ENCODE results near the gene SLC51A. TPM values are rescaled to one million over a fixed set of nuclear protein-coding genes. Genes with fewer than 3 reads are reported as not detected.
"Not testable (repeated sequence)": the region's sequence is repeated elsewhere in the genome, so short reads cannot be mapped to it uniquely, and the experiment has no call there.

The SLC51A gene
- polyA plus RNA-seq, 10 donors: 5.1 to 9.5 (median 7.1) TPM

DNA sequence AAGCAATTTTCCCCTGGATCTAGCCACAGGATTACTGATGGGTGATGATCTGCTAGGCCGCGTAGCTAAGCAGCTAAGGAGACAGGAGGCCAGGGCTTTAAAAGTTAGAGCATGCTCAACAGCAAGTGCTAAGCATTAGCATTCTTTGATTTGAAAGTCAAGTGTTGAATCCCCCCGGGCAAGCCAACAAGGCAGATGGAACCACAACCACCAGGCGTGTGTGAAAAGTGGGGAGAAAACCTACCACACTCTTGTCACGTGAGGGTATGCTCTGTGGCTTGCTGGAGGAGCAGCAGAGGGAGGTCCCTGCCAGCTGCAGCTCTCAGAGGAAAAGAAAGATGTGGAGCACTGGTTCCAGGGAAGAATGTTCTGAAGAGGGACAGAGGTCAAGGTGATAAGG lies 20.9 kb downstream of the SLC51A start:
- no peak for DNase-seq

DNA sequence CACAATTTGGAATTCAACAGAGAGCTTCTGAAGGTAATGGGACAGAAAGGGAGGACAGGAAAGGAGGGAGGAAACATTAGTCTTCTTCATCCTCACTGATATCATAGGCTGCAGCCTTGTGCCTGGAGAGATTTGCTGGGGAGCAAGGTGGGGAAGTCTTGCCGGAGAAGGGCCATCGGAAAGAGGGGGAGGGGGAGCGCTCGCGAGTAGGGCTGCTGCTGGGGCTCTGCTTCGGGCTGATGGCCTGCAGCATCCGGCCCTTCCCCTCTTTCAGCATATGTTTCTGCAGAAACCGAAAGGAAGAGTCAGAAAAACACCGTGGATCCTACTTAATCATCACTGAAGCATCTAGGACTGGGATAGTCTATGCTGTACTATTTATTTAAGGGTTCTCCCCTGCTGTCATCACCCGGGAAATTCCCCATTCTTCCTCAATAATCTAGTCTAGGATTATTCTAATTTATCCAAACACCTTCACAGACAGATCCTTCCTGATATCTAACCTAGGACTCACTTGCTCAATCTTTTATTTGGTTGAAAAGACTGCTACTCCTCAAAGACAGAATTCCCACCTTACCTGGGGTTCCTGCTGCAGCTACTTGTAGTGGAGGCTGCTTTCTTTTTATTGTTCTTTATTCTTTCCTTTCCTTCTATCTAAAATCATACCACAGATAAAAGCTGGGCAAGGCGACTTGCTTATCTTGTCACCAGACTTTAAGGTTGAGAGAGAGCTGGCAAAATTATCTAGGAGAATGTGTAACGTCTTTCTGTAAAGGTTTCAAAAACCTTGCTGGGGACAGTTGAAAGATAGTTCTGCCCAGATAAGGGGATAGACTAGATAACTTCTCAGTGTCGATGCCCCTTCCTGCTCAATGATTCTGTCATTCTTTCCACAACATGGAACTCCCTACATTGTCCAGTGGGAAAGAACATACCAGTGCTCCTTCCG lies 22.6 kb downstream of the SLC51A start:
- DNase-seq: no peak

DNA sequence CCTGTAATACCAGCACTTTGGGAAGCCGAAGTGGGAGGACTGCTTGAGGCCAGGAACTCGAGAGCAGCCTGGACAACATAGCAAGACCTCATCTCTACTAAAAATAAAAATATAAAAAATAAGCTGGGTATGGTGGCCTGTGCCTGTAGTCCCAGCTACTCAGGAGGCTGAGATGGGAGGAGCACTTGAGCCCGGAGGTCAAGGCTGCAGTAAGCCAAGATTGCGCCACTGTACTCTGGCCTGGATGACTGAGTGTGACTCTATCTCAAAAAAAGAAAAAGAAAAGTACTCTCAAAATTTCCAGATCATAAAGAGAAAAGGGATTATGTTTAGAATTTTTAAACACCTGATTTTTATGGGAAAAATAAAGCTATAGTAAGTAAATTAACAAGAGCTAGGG lies 24.1 kb downstream of the SLC51A start:
- DNase-seq: no peak

DNA sequence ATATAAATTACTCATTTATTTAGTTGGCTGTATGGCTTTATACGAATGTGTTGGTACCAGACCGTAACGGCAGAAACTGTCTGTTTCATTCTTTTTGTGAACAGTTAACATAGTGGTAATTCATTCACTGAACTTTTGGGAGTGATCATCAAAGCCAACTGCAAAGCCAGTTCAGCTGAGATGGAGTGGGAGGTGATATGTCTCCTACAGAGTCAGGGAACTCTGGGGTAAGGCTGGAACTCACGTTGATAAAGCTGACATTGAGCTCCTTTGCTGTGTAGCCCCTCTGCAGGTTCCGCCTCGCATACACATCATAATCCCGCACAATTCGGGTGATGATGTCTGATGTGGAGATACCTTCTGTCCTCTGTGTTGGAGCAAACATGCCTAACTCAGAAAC lies 25.4 kb downstream of the SLC51A start:
- DNase-seq: no peak

DNA sequence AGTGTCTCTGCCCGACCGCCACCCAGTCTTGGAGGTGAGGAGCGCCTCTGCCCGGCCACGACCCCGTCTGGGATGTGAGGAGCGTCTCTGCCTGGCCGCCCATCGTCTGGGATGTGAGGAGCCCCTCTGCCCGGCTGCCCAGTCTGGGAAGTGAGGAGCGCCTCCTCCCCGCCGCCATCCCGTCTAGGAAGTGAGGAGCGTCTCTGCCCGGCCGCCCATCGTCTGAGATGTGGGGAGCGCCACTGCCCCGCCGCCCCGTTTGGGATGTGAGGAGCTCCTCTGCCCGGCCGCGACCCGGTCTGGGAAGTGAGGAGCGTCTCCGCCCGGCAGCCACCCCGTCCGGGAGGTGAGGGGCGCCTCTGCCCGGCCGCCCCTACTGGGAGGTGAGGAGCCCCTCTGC lies 27.8 kb downstream of the SLC51A start:
- DNase-seq: not testable (repeated sequence)

DNA sequence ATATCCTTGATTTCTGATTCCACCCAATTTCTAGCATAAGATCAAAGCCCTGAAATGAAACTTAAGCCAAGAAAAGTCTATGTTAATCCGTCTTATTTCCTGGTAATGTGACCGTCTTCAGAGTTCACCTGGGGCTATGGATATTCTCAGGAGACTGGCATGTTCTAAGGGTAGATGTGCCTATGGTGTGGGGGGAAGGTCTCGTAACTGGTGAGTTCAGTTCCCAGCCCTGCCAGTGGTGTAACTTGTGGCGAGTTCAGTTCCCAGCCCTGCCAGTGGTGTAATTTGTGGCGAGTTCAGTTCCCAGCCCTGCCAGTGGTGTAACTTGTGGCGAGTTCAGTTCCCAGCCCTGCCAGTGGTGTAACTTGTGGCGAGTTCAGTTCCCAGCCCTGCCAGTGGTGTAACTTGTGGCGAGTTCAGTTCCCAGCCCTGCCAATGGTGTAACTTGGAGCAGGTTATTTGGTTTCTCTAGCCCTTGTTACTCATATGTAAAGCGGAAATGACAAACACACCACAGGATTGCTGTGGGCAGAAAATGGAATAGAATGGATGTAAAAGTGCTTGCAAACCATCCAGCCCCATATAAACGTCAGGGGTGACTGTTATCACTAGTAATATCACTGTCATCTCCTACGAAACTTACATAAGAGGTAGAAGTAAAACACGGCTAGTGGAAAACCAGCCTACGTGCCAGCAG lies 30.4 kb downstream of the SLC51A start:
- DNase-seq: peak in 1 of 3 donors; percentile 16

DNA sequence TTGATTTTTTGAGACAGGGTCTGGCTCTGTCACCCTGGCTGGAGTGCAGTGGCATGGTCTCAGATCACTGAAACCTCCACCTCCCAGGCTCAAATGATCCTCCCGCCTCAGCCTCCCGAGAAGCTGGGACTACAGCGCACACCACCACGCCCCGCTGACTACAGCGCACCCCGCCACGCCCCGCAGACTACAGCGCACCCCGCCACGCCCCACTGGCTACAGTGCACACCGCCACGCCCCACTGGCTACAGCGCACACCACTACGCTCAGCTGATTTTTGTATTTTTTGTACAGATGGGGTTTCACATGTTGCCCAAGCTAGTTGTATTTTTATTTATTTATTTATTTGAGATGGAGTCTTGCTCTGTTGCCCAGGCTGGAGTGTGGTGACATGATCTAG lies 35.6 kb downstream of the SLC51A start:
- DNase-seq: no peak

DNA sequence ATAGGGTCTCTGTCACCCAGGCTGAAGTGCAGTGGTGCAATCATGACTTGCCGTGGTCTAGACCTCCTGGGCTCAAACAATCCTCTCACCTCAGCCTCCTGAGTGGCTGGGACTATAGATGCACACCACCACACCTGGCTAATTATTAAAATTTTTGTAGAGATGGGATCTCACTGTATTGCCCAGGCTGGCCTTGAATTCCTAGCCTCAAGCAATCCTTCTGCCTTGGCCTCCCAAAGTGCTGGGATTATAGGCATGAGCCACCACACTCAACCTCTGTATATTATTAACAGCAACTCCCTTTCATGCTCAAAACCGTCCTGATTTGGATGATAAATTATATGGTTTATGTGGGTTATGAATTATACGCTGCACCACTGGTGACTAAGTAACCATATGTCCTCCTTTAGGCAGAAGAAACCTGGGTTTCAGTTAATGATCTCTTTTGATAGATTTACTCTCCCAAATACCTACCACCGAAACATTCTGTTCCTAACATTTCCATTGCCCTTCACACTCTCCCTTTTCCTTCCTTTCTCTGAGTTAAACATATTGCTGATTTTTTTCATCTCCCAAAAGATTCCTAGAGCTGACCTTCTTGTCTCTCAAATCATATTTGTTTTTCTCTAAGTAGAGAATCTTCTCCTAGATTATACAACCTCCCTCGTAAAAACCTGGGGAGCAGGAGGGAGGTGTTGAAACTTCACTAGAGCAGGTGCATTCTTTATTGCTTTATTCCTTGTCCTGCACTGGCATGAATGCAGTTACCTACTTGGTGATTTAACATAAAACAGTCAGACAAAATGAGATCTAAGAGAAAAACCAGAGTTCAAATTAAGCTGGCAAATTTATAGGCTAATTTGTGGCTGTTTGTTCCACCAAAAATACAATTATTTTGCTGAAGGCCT lies 38.3 kb downstream of the SLC51A start:
- DNase-seq: no peak

DNA sequence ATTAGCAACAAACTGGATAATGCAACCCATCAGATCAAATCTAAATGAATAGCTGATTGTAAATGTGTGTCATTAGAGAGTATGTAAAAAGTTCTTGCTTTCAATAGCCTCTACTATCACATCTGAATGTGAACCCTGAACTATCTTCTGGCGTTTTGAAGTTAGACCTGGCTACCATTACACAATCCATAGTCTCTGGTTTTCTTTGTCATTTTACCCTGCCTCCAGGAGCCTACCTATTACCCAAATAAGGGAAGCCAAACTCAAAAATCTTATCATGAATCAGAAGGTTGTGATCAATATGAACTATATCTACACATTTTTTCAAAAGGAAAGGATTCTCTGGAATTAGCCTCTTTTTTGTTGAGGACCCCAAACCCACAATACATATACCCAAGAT lies 39.4 kb downstream of the SLC51A start:
- no peak for DNase-seq

DNA sequence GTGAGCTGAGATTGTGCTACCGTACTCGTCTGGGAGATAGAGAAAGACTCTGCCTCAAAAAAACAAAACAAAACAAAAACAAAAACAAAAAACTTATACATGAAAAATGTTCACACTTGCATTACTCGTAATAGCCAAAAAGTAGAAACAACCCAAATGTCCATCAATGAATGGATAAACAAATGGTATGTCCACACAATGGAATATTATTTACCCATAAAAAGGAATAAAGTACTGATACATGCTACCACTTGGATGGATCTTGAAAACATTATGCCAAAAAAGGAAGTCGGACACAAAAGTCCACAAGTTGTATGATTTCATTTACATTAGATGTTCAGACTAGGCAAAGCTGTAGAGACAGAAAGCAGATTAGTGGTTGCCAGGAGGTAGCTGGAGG lies 44.5 kb downstream of the SLC51A start:
- DNase-seq: no peak

DNA sequence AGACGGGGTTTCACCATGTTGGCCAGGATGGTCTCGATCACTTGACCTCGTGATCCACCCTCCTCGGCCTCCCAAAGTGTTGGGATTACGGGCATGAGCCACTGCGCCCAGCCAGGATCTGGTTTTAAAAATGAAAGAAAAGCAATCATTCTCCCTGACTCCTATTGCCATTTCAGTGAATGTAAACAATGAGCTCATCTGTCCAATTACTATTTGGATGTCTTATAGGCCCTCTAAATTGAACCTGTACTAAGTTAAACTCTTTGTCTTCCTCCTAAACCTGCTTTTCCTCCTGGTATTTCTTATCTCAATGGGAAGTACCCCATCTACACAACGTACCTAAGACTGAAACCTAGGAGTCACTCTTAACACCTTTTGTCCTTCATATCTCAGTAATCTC lies 47.5 kb downstream of the SLC51A start:
- no peak for DNase-seq

DNA sequence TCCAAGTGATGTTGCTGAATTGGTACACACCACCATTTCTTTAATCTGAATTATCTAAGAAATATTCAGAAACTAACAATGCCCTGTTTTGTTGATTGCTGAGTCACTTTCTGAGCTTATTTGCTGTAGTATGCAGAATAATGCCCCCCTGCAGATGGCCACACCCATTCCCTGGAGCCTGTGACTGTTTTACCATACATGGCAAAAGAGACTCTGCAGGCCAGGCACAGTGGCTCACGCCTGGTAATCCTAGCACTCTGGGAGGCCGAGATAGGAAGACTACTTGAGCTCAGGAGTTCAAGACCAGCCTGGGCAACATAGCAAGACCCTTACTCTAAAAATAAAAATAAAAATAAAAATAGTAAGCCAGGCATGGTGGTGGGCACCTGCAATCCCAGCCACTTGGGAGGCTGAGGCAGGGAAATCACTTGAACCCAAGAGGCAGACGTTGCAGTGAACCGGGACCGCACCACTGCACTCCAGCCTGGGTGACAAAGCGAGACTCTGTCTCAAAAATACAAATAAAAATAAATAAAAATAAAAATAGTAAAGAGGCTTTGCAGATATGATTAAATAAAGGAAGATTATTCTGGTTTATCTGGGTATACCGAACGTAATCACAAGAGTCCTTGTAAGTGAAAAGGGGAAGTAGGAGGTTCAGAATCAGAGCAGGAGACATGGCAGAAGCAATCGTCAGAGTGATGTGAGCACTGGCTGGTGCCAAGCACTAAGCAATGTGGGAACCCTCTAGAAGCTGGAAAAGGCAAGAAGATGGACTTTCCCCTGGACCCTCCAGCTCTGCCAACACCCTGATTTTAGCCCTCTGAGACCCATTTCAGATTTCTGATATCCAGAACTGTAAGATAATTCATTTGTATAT lies 52.2 kb downstream of the SLC51A start:
- peak in 1 of 3 donors; percentile 26 for DNase-seq

DNA sequence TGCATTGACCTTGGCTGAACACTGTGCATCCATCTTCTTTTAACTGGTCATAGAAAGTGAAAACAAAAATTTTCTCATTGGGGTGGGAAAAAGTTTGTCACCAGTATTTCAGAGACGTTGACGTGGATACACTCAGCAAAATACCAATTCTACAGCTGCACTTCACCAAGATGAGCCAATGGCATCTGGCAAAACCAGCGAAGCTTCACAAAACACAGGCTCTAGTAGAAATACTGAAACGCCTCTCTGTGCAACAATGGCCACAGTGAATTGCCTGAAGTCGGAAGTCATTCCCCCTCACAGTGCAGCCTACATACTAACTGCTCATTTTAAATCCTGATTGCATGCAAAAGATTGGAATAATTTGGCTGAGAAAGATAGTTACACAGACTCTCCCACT lies 54.2 kb downstream of the SLC51A start:
- no peak for DNase-seq

DNA sequence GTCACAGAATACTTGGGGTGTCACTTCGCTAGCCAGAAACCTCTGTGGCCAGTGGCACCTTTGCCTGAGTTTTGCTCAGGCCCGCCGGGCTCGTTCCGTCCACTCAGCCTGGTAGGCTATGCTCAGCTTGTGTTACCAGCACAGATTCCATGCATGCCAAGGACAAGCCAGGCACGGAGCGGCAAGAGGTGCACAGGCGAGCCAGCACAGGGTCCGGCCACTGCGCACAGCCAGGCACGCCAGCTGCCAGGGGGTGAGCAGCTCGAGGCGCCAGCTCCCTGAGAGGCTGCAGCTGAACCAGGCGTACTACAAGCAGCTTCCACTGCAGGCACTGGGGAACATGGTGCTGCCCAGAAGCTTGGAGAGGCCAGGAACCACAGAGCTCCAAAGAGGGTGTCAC lies 56.5 kb downstream of the SLC51A start:
- DNase-seq: peak; percentile 12 to 21 (median 15)

DNA sequence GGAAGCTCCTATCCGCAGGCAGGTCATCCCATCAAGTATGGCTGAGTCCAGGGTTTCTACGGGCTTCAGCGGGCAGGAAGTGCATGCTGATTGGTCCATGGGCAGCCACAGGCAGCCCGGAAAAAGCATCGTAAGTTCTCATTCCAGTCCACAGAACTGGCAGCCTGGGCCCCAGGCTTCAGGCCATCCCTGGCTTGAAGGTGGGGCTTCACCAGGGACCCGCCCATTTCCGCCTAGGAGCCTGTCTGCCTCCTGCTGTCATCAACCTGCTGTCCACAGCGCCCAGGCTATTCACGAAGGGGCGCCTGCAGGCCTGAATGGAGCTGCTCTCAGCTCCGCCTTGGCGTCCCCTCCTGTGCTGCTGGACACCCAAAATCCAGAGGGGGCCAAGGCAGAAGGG lies 57.3 kb downstream of the SLC51A start:
- no peak for DNase-seq

DNA sequence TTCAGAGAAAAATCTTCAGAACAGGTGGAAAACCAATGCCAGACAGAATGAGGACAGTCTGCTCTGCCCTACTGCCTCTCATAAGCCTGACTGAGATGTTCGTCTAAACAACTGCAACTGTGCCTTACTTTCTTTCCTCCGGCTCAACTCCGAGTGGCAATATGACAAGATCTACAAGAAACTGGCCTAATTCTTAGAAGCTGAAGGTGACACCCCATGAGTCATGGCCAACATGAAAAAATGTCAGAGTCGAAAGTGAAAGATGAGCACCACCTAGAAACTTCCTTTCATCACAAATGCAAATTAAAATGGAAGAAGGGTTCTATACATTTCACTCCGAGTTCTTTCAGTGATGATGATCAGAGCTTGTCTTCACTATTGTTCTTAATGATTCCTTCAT lies 58.3 kb downstream of the SLC51A start:
- DNase-seq: no peak

DNA sequence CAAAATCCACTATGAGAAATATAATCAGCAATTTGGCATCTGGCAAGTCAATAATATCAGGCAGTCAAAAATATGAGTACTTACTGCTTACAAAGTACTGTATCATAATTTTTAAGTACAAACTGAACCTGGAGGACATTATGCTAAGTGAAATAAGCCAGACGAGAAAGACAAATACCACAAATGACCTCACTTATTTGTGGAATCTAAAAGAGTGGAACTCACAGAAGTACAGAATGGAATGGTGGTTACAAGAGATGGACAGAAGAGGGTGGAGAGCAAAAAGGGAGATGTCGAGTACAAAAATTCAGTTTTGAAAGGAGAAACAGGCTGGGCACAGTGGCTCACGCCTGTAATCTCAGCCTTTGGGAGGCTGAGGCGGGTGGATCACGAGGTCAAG lies 58.8 kb downstream of the SLC51A start:
- no peak for DNase-seq

DNA sequence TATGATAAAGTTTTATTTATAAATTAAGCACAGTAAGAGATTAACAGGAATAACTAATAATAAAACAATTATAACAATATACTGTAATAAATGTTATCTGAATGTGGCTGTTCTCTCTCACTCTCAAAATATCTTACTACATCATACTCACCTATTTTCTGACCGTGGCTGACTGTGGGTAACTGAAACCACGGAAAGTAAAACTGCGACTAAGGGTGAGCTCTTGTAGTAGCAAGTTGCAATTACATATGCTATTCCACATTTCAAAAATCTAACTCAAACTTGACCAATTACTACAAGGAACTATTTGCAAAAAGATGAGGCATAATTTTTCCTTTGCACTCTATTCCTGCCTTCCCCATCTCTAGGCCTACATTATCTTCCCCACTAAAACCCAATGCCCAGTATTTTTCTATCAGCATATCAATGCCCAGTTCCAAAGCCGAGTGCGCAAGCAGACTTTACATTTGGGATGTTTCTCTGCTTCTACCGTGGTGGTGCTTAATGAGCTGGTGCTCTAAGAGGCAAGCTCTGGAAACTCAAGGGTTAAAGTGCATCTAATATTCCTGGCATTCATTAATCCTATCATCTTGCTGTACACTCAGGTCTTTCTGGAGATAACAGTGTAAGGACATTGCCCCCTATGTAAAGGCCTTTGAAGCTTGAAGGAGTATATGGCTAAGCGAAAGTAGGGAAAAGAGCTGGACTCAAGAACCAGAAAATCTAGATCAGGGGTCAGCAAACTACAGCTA lies 64.5 kb downstream of the SLC51A start:
- no peak for DNase-seq

DNA sequence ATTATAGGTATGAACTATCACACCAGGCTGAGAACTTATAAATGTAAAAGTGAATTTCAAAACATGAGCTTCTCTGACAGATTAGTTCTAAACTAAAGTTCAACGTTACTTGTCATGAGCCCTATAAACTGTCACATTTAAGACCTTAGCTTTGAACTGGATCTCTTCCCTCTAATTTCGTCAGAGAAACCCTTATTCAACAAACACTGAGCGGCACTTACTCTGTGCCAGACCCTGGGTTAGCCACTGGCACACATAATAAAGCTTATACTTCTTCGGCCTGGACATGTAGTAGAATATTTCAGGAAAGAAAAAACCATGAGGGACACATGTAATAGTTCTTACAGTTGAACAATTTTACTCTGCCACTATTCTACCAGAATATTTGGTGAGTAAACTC lies 65.6 kb downstream of the SLC51A start:
- no peak for DNase-seq

All from muscle of back (tissue), 11 donors.